Adrenal gland (tissue), 5 donors: ENCODE data around the gene CEL.

Experiments used
- CTCF ChIP-seq, 6 experiments: fragments of 450-650 bp in 4 of 6; fragments of 200-600 bp in 2 of 6; sonication (generic) in 1 of 6; IDR thresholded peaks; 1 replicate in 5 of 6; 2 replicates in 1 of 6; pipeline versions ENCODE4 v1.5.1 to v1.8.0; 2016 to 2021; ENCODE audit warnings: antibody characterized with exemption in 6 of 6, mild to moderate bottlenecking in 2 of 6, moderate library complexity in 1 of 6
- POLR2A ChIP-seq, 2 donors: fragments of 450-650 bp; IDR thresholded peaks; one replicate each; pipeline ENCODE4 v1.6.1; 2017; ENCODE audit warnings: antibody characterized with exemption in 2 of 2, mild to moderate bottlenecking in 2 of 2, moderate library complexity in 1 of 2
- donor health status: DM: no; HTN: no; CAD: no.

GRCh38 chr9:133108794-133109641 is 47.2 kb downstream of the CEL start:
- TF ChIP-seq CTCF (IDR thresholded peaks at IDR 0.05): no peak
- TF ChIP-seq POLR2A (IDR thresholded peaks at IDR 0.05): no peak
